HG02943 (cell line): ENCODE data around the gene SPINT4.
"Not testable (repeated sequence)": the region's sequence is repeated elsewhere in the genome, so short reads cannot be mapped to it uniquely, and the experiment has no call there.

Experiments
- ATAC-seq: cut with Tn5 transposase; IDR thresholded peaks from one replicate; pipeline ENCODE4 v1.9.1; 2021; ENCODE audit warnings: mild to moderate bottlenecking, low read depth, moderate library complexity; ENCODE audit not compliant: unreplicated experiment

The SPINT4 gene

GRCh38 chr20:45722047-45722446 lies at the start of gene SPINT4:
SPINT4 (plus strand) TSS chr20:45722347; CDS start chr20:45722368, 21 bp downstream.
- no peak for ATAC-seq

- ATAC-seq, result no peak
Measured at GRCh38 chr20:45672765-45673164, 49.4 kb upstream of the SPINT4 start.

DNA sequence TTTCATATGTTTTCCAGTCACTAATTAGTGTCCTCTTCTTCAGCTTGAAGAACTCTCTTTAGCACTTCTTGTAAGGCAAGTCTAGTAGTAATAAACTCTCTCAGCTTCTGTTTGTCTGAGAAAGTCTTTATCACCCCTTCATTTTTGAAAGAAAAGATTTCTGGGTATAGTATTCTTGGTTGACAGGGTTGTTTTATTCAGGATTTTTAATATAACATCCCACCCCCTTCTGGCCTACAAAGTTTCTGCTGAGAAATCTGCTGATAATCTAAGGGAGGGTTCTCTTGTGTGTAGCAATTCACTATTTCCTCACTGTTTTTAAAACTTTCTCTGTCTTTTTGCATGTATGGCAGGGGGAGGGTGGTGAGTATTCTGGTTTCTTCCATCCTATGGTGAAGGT lies 42.5 kb upstream of the SPINT4 start:
- no peak for ATAC-seq

GRCh38 chr20:45685896-45686295 lies 36.3 kb upstream of the SPINT4 start:
- no peak for ATAC-seq

- not testable (repeated sequence) for ATAC-seq
Measured at GRCh38 chr20:45693346-45693745, 28.8 kb upstream of the SPINT4 start.

GRCh38 chr20:45695496-45695895 lies 26.7 kb upstream of the SPINT4 start:
- ATAC-seq, result no peak

- ATAC-seq, result no peak
Measured at GRCh38 chr20:45701104-45701503, 21.0 kb upstream of the SPINT4 start.

GRCh38 chr20:45701873-45702272 lies 20.3 kb upstream of the SPINT4 start, which contains the start of gene WFDC13:
WFDC13 (plus strand) TSS chr20:45702038; CDS start chr20:45702124, 86 bp downstream.
- ATAC-seq, result no peak

- ATAC-seq, result no peak
Measured at GRCh38 chr20:45704969-45705637, 17.0 kb upstream of the SPINT4 start, which contains the start of gene WFDC10B. WFDC10B (minus strand) TSS chr20:45705019; CDS start chr20:45685992, 19,027 bp downstream.

GRCh38 chr20:45716141-45716688 lies 5.9 kb upstream of the SPINT4 start:
- ATAC-seq, result not testable (repeated sequence)

DNA sequence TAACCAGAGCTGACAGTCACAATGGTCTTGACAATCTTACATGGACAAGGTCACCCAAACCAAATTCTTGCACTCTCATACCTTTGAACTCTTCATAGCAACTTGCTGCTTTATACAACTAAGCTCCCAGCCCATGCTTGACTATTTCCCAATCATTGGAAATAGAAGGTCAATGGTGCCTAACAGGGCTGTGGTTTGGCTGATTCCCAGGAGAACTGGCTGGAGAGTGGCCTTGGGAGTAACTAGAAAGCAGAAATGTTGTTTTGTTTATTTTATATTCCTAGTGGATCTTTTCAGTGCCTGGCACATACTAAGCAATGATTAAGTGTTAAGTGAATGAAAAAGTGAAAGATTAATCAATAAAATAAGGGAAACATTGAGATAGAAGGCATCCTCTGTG lies 3.0 kb downstream of the SPINT4 start:
- ATAC-seq, result no peak

GRCh38 chr20:45727044-45727443 lies 4.9 kb downstream of the SPINT4 start:
- no peak for ATAC-seq

DNA sequence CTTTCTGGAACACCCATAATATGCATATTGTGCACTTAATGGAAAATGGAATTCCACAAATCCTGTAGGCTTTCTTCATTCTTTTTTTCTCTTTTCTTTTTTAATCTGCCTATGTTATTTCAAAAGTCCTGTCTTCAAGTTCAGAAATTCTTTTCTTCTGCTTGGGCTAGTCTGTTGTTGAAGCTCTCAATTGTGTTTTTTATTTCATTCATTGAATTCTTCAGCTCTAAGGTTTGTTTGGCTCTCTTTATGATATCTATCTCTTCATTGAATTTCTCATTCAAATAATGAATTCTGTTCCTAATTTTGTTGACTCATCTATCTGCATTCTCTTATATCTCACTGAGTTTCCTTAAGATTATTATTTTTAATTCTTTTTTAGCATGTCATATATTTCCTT lies 10.1 kb downstream of the SPINT4 start:
- ATAC-seq, result no peak

GRCh38 chr20:45735552-45735951 lies 13.4 kb downstream of the SPINT4 start:
- no peak for ATAC-seq

DNA sequence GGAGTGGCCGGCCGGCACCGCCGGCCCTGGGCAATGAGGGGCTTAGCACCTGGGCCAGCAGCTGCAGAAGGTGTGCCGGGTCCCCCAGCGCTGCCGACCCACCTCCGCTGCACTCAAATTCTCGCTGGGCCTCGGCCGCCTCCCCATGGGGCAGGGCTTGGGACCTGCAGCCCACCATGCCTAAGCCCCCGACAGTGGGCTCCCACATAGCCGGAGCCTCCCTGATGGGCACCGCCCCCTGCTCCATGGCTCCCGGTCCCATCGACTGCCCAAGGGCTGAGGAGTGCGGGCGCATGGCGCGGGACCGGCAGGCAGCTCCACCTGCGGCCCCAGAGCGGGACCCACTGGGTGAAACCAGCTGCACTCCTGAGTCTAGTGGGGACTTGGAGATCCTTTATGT lies 13.8 kb downstream of the SPINT4 start:
- ATAC-seq, result no peak

DNA sequence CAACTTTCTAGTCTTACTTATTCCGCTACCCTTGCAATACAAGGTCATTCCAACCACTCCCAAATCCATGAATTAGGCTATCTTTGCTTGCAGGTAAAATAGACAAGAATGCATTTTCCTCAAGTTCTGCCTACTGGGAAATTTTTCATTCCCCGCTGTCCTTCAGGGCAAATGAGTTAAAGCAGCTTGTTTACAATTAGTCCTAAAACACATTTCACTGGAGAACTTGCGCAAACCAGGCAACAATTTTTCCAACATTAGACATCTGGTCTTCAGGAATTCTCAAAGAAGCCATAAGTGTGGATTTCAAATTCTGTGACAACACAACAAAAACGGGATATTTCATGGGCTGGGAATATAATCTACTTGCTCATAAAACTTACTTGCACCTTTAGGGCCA lies 20.4 kb downstream of the SPINT4 start:
- ATAC-seq, result no peak

GRCh38 chr20:45745015-45745414 lies 22.9 kb downstream of the SPINT4 start:
- ATAC-seq, result no peak

- ATAC-seq, result no peak
Measured at GRCh38 chr20:45751721-45752120, 29.6 kb downstream of the SPINT4 start.

DNA sequence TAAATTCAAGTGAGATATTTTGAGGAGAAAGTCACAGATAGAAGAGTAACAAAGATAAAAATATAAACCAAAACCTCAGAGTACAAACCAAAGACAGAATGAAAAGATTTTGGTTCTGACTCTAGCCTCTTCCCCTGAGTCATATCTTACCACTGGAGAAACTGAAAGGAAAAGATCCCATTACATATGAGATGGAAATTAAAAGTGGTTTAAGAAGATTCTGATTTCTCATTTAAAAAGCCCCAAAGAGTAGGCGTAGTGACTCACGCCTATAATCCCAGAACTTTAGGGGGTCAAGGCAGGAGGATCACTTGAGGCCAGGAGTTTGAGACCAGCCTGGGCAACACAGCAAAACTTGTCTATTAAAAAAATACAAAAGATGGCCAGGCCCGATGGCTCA lies 30.6 kb downstream of the SPINT4 start:
- ATAC-seq, result no peak

- no peak for ATAC-seq
Measured at GRCh38 chr20:45758096-45758495, 35.9 kb downstream of the SPINT4 start.

- not testable (repeated sequence) for ATAC-seq
Measured at GRCh38 chr20:45759921-45760320, 37.8 kb downstream of the SPINT4 start.

- not testable (repeated sequence) for ATAC-seq
Measured at GRCh38 chr20:45761966-45762365, 39.8 kb downstream of the SPINT4 start.
